Stimulated activated CD4-positive, alpha-beta T cell treated with anti-CD3 and anti-CD28 coated beads, Interleukin-2, amount 100 ng/mL, for 4 hours (primary cell): ENCODE measurements around the gene DHRSX.

Experiments
- DNase-seq: peaks from one replicate; pipeline ENCODE4 v3.0.0-alpha.2; 2020; ENCODE audit warnings: low read depth

Gene DHRSX

GRCh38 chrX:2193273-2193592 is 307.5 kb downstream of the DHRSX start:
- DNase-seq = no peak

GRCh38 chrX:2192584-2193272 is 308.0 kb downstream of the DHRSX start:
- no peak for DNase-seq

GRCh38 chrX:2188840-2189239 is 311.9 kb downstream of the DHRSX start:
- no peak for DNase-seq

GRCh38 chrX:2188330-2188792 is 312.4 kb downstream of the DHRSX start:
- no peak for DNase-seq

- DNase-seq = no peak
Measured at GRCh38 chrX:2187352-2188115, 313.2 kb downstream of the DHRSX start.

- no peak for DNase-seq
Measured at GRCh38 chrX:2185341-2186082, 315.3 kb downstream of the DHRSX start.

GRCh38 chrX:2184089-2184488 is 316.7 kb downstream of the DHRSX start:
- no peak for DNase-seq

- no peak for DNase-seq
Measured at GRCh38 chrX:2183193-2183725, 317.5 kb downstream of the DHRSX start.

GRCh38 chrX:2177541-2177940 is 323.2 kb downstream of the DHRSX start:
- DNase-seq = no peak

GRCh38 chrX:2176733-2177132 is 324.0 kb downstream of the DHRSX start:
- DNase-seq = no peak

GRCh38 chrX:2176274-2176673 is 324.5 kb downstream of the DHRSX start:
- no peak for DNase-seq

GRCh38 chrX:2172359-2172758 is 328.4 kb downstream of the DHRSX start:
- DNase-seq = no peak
